Prostate gland (tissue), 2 donors: Measurements from ENCODE around the gene CD72. TPM values are rescaled to one million over a fixed set of nuclear protein-coding genes. Genes with fewer than 3 reads are reported as not detected.
A peak's percentile ranks its signal among the peaks of the same experiment; 100 is the strongest.
"Not testable (repeated sequence)": the region's sequence is repeated elsewhere in the genome, so short reads cannot be mapped to it uniquely, and the experiment has no call there.

Experiments
- DNase-seq: peaks from one replicate; pipeline ENCODE4 v3.0.0-alpha.2; 2019; ENCODE audit warnings: low spot score
- H3K27ac ChIP-seq, 2 donors: fragments of 200-600 bp; sonication (generic); 2 replicates each; pipeline ENCODE4 v1.5.1; 2017 to 2019
- H3K27me3 ChIP-seq: fragments of 200-600 bp; sonication (generic); replicated peaks from 2 replicates; pipeline ENCODE4 v1.5.1; 2019; ENCODE audit not compliant: insufficient read depth
- H3K36me3 ChIP-seq, 2 donors: fragments of 200-600 bp; sonication (generic); 1 replicate in 1 of 2; 2 replicates in 1 of 2; pipeline versions ENCODE4 v1.5.1 to v1.8.1; 2017 to 2019
- H3K4me1 ChIP-seq: fragments of 200-600 bp; sonication (generic); replicated peaks from 2 replicates; pipeline ENCODE4 v1.5.1; 2019
- H3K4me3 ChIP-seq, 2 donors: fragments of 200-600 bp; sonication (generic); 2 replicates each; pipeline ENCODE4 v1.5.1; 2017 to 2019
- H3K9me3 ChIP-seq: fragments of 200-600 bp; sonication (generic); 2 replicates; pipeline ENCODE4 v1.5.1; 2017
- CTCF ChIP-seq, 4 experiments: fragments of 200-600 bp in 2 of 4; fragments of 450-650 bp in 2 of 4; sonication (generic) in 2 of 4; IDR thresholded peaks; 1 replicate in 3 of 4; 2 replicates in 1 of 4; pipeline ENCODE4 v1.5.1; 2016 to 2019; ENCODE audit warnings: antibody characterized with exemption in 4 of 4, mild to moderate bottlenecking in 2 of 4, moderate library complexity in 2 of 4
- POLR2A ChIP-seq: fragments of 450-650 bp; IDR thresholded peaks from one replicate; pipeline ENCODE4 v1.6.1; 2016; ENCODE audit warnings: antibody characterized with exemption, mild to moderate bottlenecking
- POLR2AphosphoS5 ChIP-seq: sonication (generic); formaldehyde crosslinking; IDR thresholded peaks from one replicate; pipeline ENCODE4 v1.6.1; 2017; ENCODE audit warnings: antibody characterized with exemption
- WGBS: methylation state at CpG from one replicate; pipeline ENCODE4 v1.1.5; 2018; 5-methylcytosine and 5-hydroxymethylcytosine counted together
- intact Hi-C: fragments of 100-400 bp; cut with DNase I; formaldehyde crosslinking; loops from one replicate; pipeline ENCODE4 v1.14.2; 2022
- total RNA-seq, 2 donors: library from RNA; depleted of rRNA; stranded (reverse); fragments of >200 nt; gene quantifications; one replicate each; pipeline ENCODE4 v1.1.0, GENCODE V29; 2016

Gene CD72
- total RNA-seq, 2 donors from 2014 or later, result 3.0 to 3.2 TPM

GRCh38 chr9:35616681-35617459 is 1.3 kb downstream of the CD72 start:
- TF ChIP-seq POLR2AphosphoS5, result no peak
- peak in 1 of 4 experiments; percentile 10 for TF ChIP-seq CTCF (IDR thresholded peaks at IDR 0.05)
- Histone ChIP-seq H3K27me3 (no peaks in the 10 kb centered on the region), H3K27ac (no peak overlapping the region), H3K36me3 (no peaks in the 10 kb centered on the region), H3K9me3 (no peaks in the 10 kb centered on the region), H3K4me3 (peak overlapping the region; percentile 28 to 31), H3K4me1 (no peaks in the 10 kb centered on the region)
- intact Hi-C loops, result no loop called here
- DNase-seq, result peak; percentile 32
- WGBS, result 10% methylated on average over 48 of the region's 51 CpGs

GRCh38 chr9:35615981-35616680 is 2.1 kb downstream of the CD72 start:
- Histone ChIP-seq H3K27me3 (no peaks in the 10 kb centered on the region), H3K36me3 (no peaks in the 10 kb centered on the region), H3K4me3 (no peak overlapping the region), H3K9me3 (no peaks in the 10 kb centered on the region), H3K27ac (no peak overlapping the region), H3K4me1 (no peaks in the 10 kb centered on the region)
- 77% methylated on average over 17 of the region's 17 CpGs for WGBS
- DNase-seq, result no peak
- TF ChIP-seq CTCF (IDR thresholded peaks at IDR 0.05), result no peak
- TF ChIP-seq POLR2AphosphoS5, result no peak
- TF ChIP-seq POLR2A, result no peak
- intact Hi-C loops, result no loop called here

GRCh38 chr9:35612843-35613242 is 5.4 kb downstream of the CD72 start:
- TF ChIP-seq POLR2A, result no peak
- TF ChIP-seq CTCF (IDR thresholded peaks at IDR 0.05), result no peak
- no peak for TF ChIP-seq POLR2AphosphoS5
- H3K27ac ChIP-seq, result no peak overlapping the region
- peaks cover 2 to 5% of the 10 kb centered on the region in 2 donors for H3K36me3 ChIP-seq
- no peaks in the 10 kb centered on the region for H3K27me3 ChIP-seq
- DNase-seq, result no peak
- 92% methylated on average over 2 of the region's 2 CpGs for WGBS
- H3K4me3 ChIP-seq, result no peak overlapping the region
- H3K9me3 ChIP-seq, result no peaks in the 10 kb centered on the region
- H3K4me1 ChIP-seq, result no peaks in the 10 kb centered on the region
- intact Hi-C loops, result no loop called here

- H3K4me1 ChIP-seq, H3K36me3 ChIP-seq, H3K27me3 ChIP-seq, H3K27ac ChIP-seq, H3K4me3 ChIP-seq, intact Hi-C loops, H3K9me3 ChIP-seq, DNase-seq: not testable (repeated sequence)
- whole genome bisulfite sequencing, result 95% methylated on average over 4 of the region's 4 CpGs
Observed at GRCh38 chr9:35612066-35612465, 6.1 kb downstream of the CD72 start.

- 19% methylated on average over 8 of the region's 8 CpGs for WGBS
- TF ChIP-seq CTCF (IDR thresholded peaks at IDR 0.05) (peak in 2 of 4 experiments; percentile 41 to 51), POLR2A (no peak)
- H3K9me3 ChIP-seq, result no peaks in the 10 kb centered on the region
- no peak overlapping the region for H3K27ac ChIP-seq
- no peaks in the 10 kb centered on the region for H3K27me3 ChIP-seq
- peaks cover 2 to 5% of the 10 kb centered on the region in 2 donors for H3K36me3 ChIP-seq
- H3K4me1 ChIP-seq, result peaks cover 8% of the 10 kb centered on the region
- intact Hi-C loops, result no loop called here
- no peak for DNase-seq
- H3K4me3 ChIP-seq, result no peak overlapping the region
Observed at GRCh38 chr9:35611230-35611797, 6.9 kb downstream of the CD72 start.
